Esophagus squamous epithelium (tissue), 5 donors: ENCODE data around the gene HSPA12A. TPM values are rescaled to one million over a fixed set of nuclear protein-coding genes. Genes with fewer than 3 reads are reported as not detected.

Experiments used
- DNase-seq: peaks from one replicate; lab custom pipeline; 2025; lab: John Stamatoyannopoulos, UW
- H3K27ac ChIP-seq, 4 donors: fragments of 200-600 bp; sonication (generic); one replicate each; pipeline ENCODE4 v1.5.1; 2016 to 2019; ENCODE audit warnings: mild to moderate bottlenecking in 1 of 4
- H3K27me3 ChIP-seq, 4 donors: fragments of 200-600 bp; sonication (generic); 1 replicate in 3 of 4; 2 replicates in 1 of 4; pipeline versions ENCODE4 v1.5.1 to v1.6.0; 2017 to 2021; ENCODE audit warnings: antibody characterized with exemption in 1 of 4
- H3K36me3 ChIP-seq, 3 donors: fragments of 200-600 bp; sonication (generic); one replicate each; pipeline ENCODE4 v1.5.1; 2016 to 2019
- H3K4me1 ChIP-seq, 3 donors: fragments of 200-600 bp; sonication (generic); one replicate each; pipeline ENCODE4 v1.5.1; 2017 to 2019
- H3K4me3 ChIP-seq, 4 donors: fragments of 200-600 bp; sonication (generic); 1 replicate in 3 of 4; 2 replicates in 1 of 4; pipeline ENCODE4 v1.5.1; 2016 to 2019; ENCODE audit warnings: mild to moderate bottlenecking in 2 of 4, moderate library complexity in 1 of 4
- H3K9me3 ChIP-seq, 3 donors: fragments of 200-600 bp; sonication (generic); one replicate each; pipeline ENCODE4 v1.5.1; 2016 to 2019
- CTCF ChIP-seq, 6 experiments: fragments of 450-650 bp in 4 of 6; fragments of 200-600 bp in 2 of 6; sonication (generic) in 2 of 6; IDR thresholded peaks; one replicate each; pipeline ENCODE4 v1.5.1; 2016 to 2019; ENCODE audit warnings: antibody characterized with exemption in 6 of 6, mild to moderate bottlenecking in 4 of 6, moderate library complexity in 4 of 6
- POLR2A ChIP-seq, 4 donors: fragments of 450-650 bp; IDR thresholded peaks; one replicate each; pipeline ENCODE4 v1.6.1; 2017; ENCODE audit warnings: antibody characterized with exemption in 4 of 4, mild to moderate bottlenecking in 4 of 4, moderate library complexity in 3 of 4
- WGBS, 2 donors: methylation state at CpG; one replicate each; pipeline ENCODE4 v1.1.5; 2018; 5-methylcytosine and 5-hydroxymethylcytosine counted together
- intact Hi-C: fragments of 100-400 bp; cut with DNase I; formaldehyde crosslinking; loops from one replicate; pipeline ENCODE4 v1.15.0; 2022
- total RNA-seq, 4 donors: library from RNA; depleted of rRNA; stranded (reverse); fragments of >200 nt; gene quantifications; one replicate each; pipeline ENCODE4 v1.1.0, GENCODE V29; 2016
- donor health status: DM: yes; HTN: yes; CAD: no.

The HSPA12A gene
- total RNA-seq, 4 donors from 2014 or later: 1.9 to 5.9 (median 2.3) TPM

GRCh38 chr10:116648903-116649302 is 93.5 kb downstream of the HSPA12A start:
- Histone ChIP-seq H3K4me1 (no peaks in the 10 kb centered on the region), H3K9me3 (no peaks in the 10 kb centered on the region), H3K27me3 (peaks cover 0 to 6% (median 0%) of the 10 kb centered on the region in 4 donors), H3K27ac (no peak overlapping the region), H3K4me3 (no peak overlapping the region), H3K36me3 (no peaks in the 10 kb centered on the region)
- 78 to 82% methylated on average over 8 of the region's 8 CpGs for WGBS, 2 donors
- intact Hi-C loops: no loop called here
- no peak for DNase-seq
- no peak for TF ChIP-seq POLR2A (IDR thresholded peaks at IDR 0.05)
- TF ChIP-seq CTCF (IDR thresholded peaks at IDR 0.05): no peak

- intact Hi-C loops: no loop called here
- 90 to 92% methylated on average over 2 of the region's 5 CpGs for WGBS, 2 donors
Observed at GRCh38 chr10:116646502-116646901, 95.9 kb downstream of the HSPA12A start.

GRCh38 chr10:116637830-116638229 is 104.5 kb downstream of the HSPA12A start:
- Histone ChIP-seq H3K4me3 (no peak overlapping the region), H3K4me1 (no peaks in the 10 kb centered on the region), H3K27ac (no peak overlapping the region), H3K36me3 (no peaks in the 10 kb centered on the region), H3K27me3 (peaks cover 0 to 6% (median 0%) of the 10 kb centered on the region in 4 donors), H3K9me3 (peaks cover 0 to 6% (median 0%) of the 10 kb centered on the region in 3 donors)
- DNase-seq: no peak
- no peak for TF ChIP-seq CTCF (IDR thresholded peaks at IDR 0.05)
- WGBS, 2 donors: 20 to 21% methylated on average over 1 of the region's 1 CpG
- intact Hi-C loops: no loop called here

More at GRCh38 chr10:116646502-116646901, 95.9 kb downstream of the HSPA12A start:
- H3K27me3 ChIP-seq: peaks cover 0 to 6% (median 0%) of the 10 kb centered on the region in 4 donors
- H3K9me3 ChIP-seq: no peaks in the 10 kb centered on the region
- no peak overlapping the region for H3K27ac ChIP-seq
- no peaks in the 10 kb centered on the region for H3K36me3 ChIP-seq
- DNase-seq: no peak
- no peak overlapping the region for H3K4me3 ChIP-seq
- H3K4me1 ChIP-seq: no peaks in the 10 kb centered on the region
- TF ChIP-seq CTCF (IDR thresholded peaks at IDR 0.05) (no peak), POLR2A (IDR thresholded peaks at IDR 0.05) (no peak)

GRCh38 chr10:116636976-116637375 is 105.4 kb downstream of the HSPA12A start:
- Histone ChIP-seq H3K9me3 (peaks cover 0 to 6% (median 0%) of the 10 kb centered on the region in 3 donors), H3K27ac (no peak overlapping the region), H3K27me3 (peaks cover 0 to 6% (median 0%) of the 10 kb centered on the region in 4 donors), H3K36me3 (no peaks in the 10 kb centered on the region), H3K4me1 (no peaks in the 10 kb centered on the region), H3K4me3 (no peak overlapping the region)
- no peak for DNase-seq
- TF ChIP-seq CTCF (IDR thresholded peaks at IDR 0.05) (no peak), POLR2A (IDR thresholded peaks at IDR 0.05) (no peak)
- 39 to 43% methylated on average over 2 of the region's 2 CpGs for WGBS, 2 donors
- intact Hi-C loops: no loop called here

- peaks cover 0 to 6% (median 0%) of the 10 kb centered on the region in 3 donors for H3K9me3 ChIP-seq
- no peaks in the 10 kb centered on the region for H3K4me1 ChIP-seq
- no peak overlapping the region for H3K27ac ChIP-seq
- DNase-seq: no peak
- TF ChIP-seq CTCF (IDR thresholded peaks at IDR 0.05) (no peak), POLR2A (IDR thresholded peaks at IDR 0.05) (no peak)
- peaks cover 0 to 6% (median 0%) of the 10 kb centered on the region in 4 donors for H3K27me3 ChIP-seq
- intact Hi-C loops: no loop called here
- H3K4me3 ChIP-seq: no peak overlapping the region
- H3K36me3 ChIP-seq: no peaks in the 10 kb centered on the region
Observed at GRCh38 chr10:116636385-116636784, 106.0 kb downstream of the HSPA12A start.
